Measurements from ENCODE around the gene C10orf90. TPM values are rescaled to one million over a fixed set of nuclear protein-coding genes. Genes with fewer than 3 reads are reported as not detected.

C10orf90 gene
- total RNA-seq, 1 experiment from 2014 or later: not detected

- H3K9me3 Mint-ChIP-seq: no peaks in the 10 kb centered on the region
- no peaks in the 10 kb centered on the region for H3K27me3 Mint-ChIP-seq (ENCODE audit: low read depth)
- Histone ChIP-seq H3K9ac (ENCODE audit: extremely low read depth, insufficient read length, low read length) (no peak overlapping the region), H2BK15ac (ENCODE audit: low read depth, low read length) (no peak overlapping the region), H2BK5ac (ENCODE audit: insufficient read length, low read length) (no peak overlapping the region), H4K5ac (ENCODE audit: insufficient read length, low read depth, low read length) (no peak overlapping the region), H3K18ac (ENCODE audit: insufficient read length, low read depth, low read length) (no peak overlapping the region), H3K14ac (ENCODE audit: insufficient read depth, low read length) (no peak overlapping the region), H2BK120ac (ENCODE audit: low read depth, low read length, poor library complexity, severe bottlenecking) (no peak overlapping the region), H4K20me1 (ENCODE audit: control insufficient read depth, insufficient read depth, insufficient read length) (no peaks in the 10 kb centered on the region), H3K4ac (ENCODE audit: low read depth, low read length) (no peak overlapping the region), H3K4me2 (ENCODE audit: insufficient read depth, insufficient read length, low read length) (no peak overlapping the region), H2BK12ac (ENCODE audit: insufficient read length, low read depth, low read length) (no peak overlapping the region), H4K91ac (ENCODE audit: insufficient read length, low read depth, low read length) (no peak overlapping the region), H3K23ac (ENCODE audit: insufficient read length, low read depth, low read length) (no peak overlapping the region), H3K9me3 (ENCODE audit: control insufficient read depth, low read depth, low read length) (no peaks in the 10 kb centered on the region), H2BK20ac (ENCODE audit: low read depth, low read length, poor library complexity, severe bottlenecking) (no peak overlapping the region), H3K79me1 (ENCODE audit: insufficient read depth, low read depth, low read length, poor library complexity, severe bottlenecking) (no peaks in the 10 kb centered on the region), H3K4me1 (ENCODE audit: insufficient read depth, low read length) (no peaks in the 10 kb centered on the region), H3K27ac (ENCODE audit: insufficient read length, low read depth, low read length) (no peak overlapping the region), H4K8ac (replicated peaks; ENCODE audit: insufficient read length, low read depth, low read length) (no peak overlapping the region), H3K56ac (ENCODE audit: insufficient read length, low read depth, low read length) (no peak overlapping the region), H3T11ph (ENCODE audit: low read length) (no peak overlapping the region), H3K23me2 (ENCODE audit: insufficient read length, low read depth, low read length, poor library complexity, severe bottlenecking) (no peaks in the 10 kb centered on the region), H2AK5ac (ENCODE audit: insufficient read length, low read length) (no peak overlapping the region), H3K27me3 (ENCODE audit: insufficient read depth, low read length) (no peaks in the 10 kb centered on the region), H3K79me2 (ENCODE audit: insufficient read depth, low read length) (no peaks in the 10 kb centered on the region), H2AFZ (ENCODE audit: low read length) (no peak overlapping the region)
- DNase-seq: no peak
- WGBS (ENCODE audit: extremely low coverage, insufficient read length, low lambda C conversion rate): no CpG with 5 or more reads among the region's 6 CpGs
- H3K36me3 Mint-ChIP-seq (ENCODE audit: insufficient read depth in 1 of 3, low read depth in 3 of 3): no peaks in the 10 kb centered on the region
- no peaks in the 10 kb centered on the region; a peak in 1 of 4 replicates for H3K4me1 Mint-ChIP-seq
- no peak overlapping the region for H3K27ac Mint-ChIP-seq
- no peak for TF ChIP-seq CTCF (conservative IDR thresholded peaks at IDR 0.05)
- H3K4me3 Mint-ChIP-seq: no peak overlapping the region
Observed at GRCh38 chr10:126499744-126500143, 170.7 kb downstream of the C10orf90 start.

Data from H9 (cell line).